ENCODE measurements around the gene PDS5A. TPM values are rescaled to one million over a fixed set of nuclear protein-coding genes. Genes with fewer than 3 reads are reported as not detected.

Gene PDS5A
- total RNA-seq, 1 experiment from 2014 or later: 98.3 TPM

DNA sequence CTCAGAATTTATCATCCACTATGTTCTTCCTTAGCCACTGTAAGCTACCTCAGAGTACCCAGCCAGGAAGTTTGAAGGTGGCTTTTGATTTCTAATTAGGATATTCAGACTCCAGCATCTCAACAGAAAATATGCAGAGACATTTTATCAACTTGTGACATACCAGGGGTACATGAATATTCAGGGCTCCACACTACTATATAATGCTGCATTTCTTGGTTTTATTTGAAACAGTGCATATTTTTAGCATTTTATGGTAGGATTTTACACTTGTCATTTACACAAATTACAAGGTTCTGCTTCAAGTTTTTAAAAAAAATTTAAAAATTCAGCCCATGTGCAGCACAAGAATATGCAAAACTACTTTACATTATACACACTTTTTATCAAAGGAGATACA, 155.0 kb downstream of the PDS5A start:
- no TSS peak for BruUV-seq (replicated peaks)
- H3K27ac ChIP-seq (ENCODE audit: low read depth, low read length): no peak overlapping the region
- no peak for ATAC-seq
- ChIA-PET CTCF (no interaction called here), POLR2A (no interaction called here), RAD21 (ENCODE audit: low non-redundant PET in 1 of 2, low total read pairs in 2 of 2, uncharacterized antibody in 2 of 2, unreplicated experiment in 2 of 2) (interaction anchor here in 1 of 2 experiments (0.5 kb wide), 1 partner anchor 146 kb away, joined by 3 read pairs; no protein-coding TSS in a partner anchor)
- H3K9me2 ChIP-seq (ENCODE audit: insufficient read depth): no peaks in the 10 kb centered on the region
- no peak overlapping the region for H3K4me2 ChIP-seq (ENCODE audit: low read length)
- H3K4me1 ChIP-seq (ENCODE audit: control insufficient read depth in 1 of 2, insufficient read depth in 2 of 2, low read length in 2 of 2): peaks cover 7 to 15% of the 10 kb centered on the region in 2 experiments; a peak in 3 of 4 replicates
- no peaks in the 10 kb centered on the region for H3K27me3 ChIP-seq (ENCODE audit: insufficient read depth, low read length)
- DNase-seq (ENCODE audit: low read depth, low spot score): no peak
- no peak for TF ChIP-seq ZNF274 (IDR thresholded peaks at IDR 0.05; ENCODE audit: low read depth, low read length)
- TF ChIP-seq POLR2AphosphoS5 (IDR thresholded peaks at IDR 0.05; ENCODE audit: low read depth, low read length): no peak
- no peak for TF ChIP-seq CBX3 (IDR thresholded peaks at IDR 0.05; ENCODE audit: low read depth)
- TF ChIP-seq YY1 (IDR thresholded peaks at IDR 0.05; ENCODE audit: extremely low read depth, insufficient replicate concordance, low read depth, low read length): no peak
- TF ChIP-seq EZH2 (IDR thresholded peaks at IDR 0.05): no peak
- TF ChIP-seq, protein P1, sequence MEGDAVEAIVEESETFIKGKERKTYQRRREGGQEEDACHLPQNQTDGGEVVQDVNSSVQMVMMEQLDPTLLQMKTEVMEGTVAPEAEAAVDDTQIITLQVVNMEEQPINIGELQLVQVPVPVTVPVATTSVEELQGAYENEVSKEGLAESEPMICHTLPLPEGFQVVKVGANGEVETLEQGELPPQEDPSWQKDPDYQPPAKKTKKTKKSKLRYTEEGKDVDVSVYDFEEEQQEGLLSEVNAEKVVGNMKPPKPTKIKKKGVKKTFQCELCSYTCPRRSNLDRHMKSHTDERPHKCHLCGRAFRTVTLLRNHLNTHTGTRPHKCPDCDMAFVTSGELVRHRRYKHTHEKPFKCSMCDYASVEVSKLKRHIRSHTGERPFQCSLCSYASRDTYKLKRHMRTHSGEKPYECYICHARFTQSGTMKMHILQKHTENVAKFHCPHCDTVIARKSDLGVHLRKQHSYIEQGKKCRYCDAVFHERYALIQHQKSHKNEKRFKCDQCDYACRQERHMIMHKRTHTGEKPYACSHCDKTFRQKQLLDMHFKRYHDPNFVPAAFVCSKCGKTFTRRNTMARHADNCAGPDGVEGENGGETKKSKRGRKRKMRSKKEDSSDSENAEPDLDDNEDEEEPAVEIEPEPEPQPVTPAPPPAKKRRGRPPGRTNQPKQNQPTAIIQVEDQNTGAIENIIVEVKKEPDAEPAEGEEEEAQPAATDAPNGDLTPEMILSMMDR (IDR thresholded peaks at IDR 0.05 in 2 of 3, conservative IDR thresholded peaks at IDR 0.05 in 1 of 3; ENCODE audit: borderline replicate concordance in 1 of 3, insufficient read depth in 1 of 3, low read depth in 2 of 3, low read length in 2 of 3): no peak
- no peak for TF ChIP-seq EZH2phosphoT487 (IDR thresholded peaks at IDR 0.05; ENCODE audit: borderline replicate concordance)
- TF ChIP-seq SIN3A (IDR thresholded peaks at IDR 0.05; ENCODE audit: low read depth): no peak
- TF ChIP-seq EGR1 (IDR thresholded peaks at IDR 0.05; ENCODE audit: low read depth): no peak
- TF ChIP-seq ZFX (IDR thresholded peaks at IDR 0.05): no peak
- H3K79me2 ChIP-seq (ENCODE audit: insufficient read depth, low read length): 0 out of 2 replicates have a peak, but pooled peaks cover 3% of the 10 kb centered on the region
- no peaks in the 10 kb centered on the region for H3K9me3 ChIP-seq (ENCODE audit: control insufficient read depth in 1 of 2, insufficient read depth in 1 of 2, low read depth in 1 of 2, low read length in 2 of 2)
- H3K4me3 ChIP-seq (replicated peaks in 1 of 2; ENCODE audit: low read depth in 1 of 2, low read length in 2 of 2): no peak overlapping the region
- peaks cover 9 to 10% of the 10 kb centered on the region in 2 experiments; a peak in 2 of 4 replicates for H3K36me3 ChIP-seq (ENCODE audit: control insufficient read depth in 1 of 2, insufficient read depth in 2 of 2, low read length in 2 of 2)
- 0 out of 2 replicates have a peak, but pooled peaks cover 4% of the 10 kb centered on the region for H4K20me1 ChIP-seq (ENCODE audit: insufficient read depth)
- intact Hi-C loops (cut with micrococcal nuclease): no loop called here
- no peak overlapping the region for H2AFZ ChIP-seq (ENCODE audit: low read depth, low read length, poor library complexity, severe bottlenecking)
- no peak overlapping the region for H3K9ac ChIP-seq (ENCODE audit: low read length)

All from HCT116 (cell line).